ENCODE results near the gene ACKR4.

ACKR4 gene

GRCh38 chr3:132587401-132587800 is 9.7 kb upstream of the ACKR4 start:
- intact Hi-C loops (cut with DNase I; ENCODE audit: low total_unique reads), result no loop called here
- Histone ChIP-seq H3K27me3 (no peaks in the 10 kb centered on the region), H3K27ac (no peak overlapping the region), H3K36me3 (peaks cover 4 to 7% (median 6%) of the 10 kb centered on the region in 3 donors), H3K4me1 (no peaks in the 10 kb centered on the region), H3K9me3 (no peaks in the 10 kb centered on the region), H3K4me3 (no peak overlapping the region)
- no peak for TF ChIP-seq CTCF (IDR thresholded peaks at IDR 0.05)
- DNase-seq, result no peak

- DNase-seq, result no peak
- no peak for TF ChIP-seq CTCF (IDR thresholded peaks at IDR 0.05)
- intact Hi-C loops (cut with DNase I; ENCODE audit: low total_unique reads), result no loop called here
- peaks cover 4 to 7% (median 6%) of the 10 kb centered on the region in 3 donors for H3K36me3 ChIP-seq
- no peak overlapping the region for H3K4me3 ChIP-seq
- no peak overlapping the region for H3K27ac ChIP-seq
- no peaks in the 10 kb centered on the region for H3K9me3 ChIP-seq
- peaks cover 0 to 12% (median 0%) of the 10 kb centered on the region in 4 donors for H3K4me1 ChIP-seq
- H3K27me3 ChIP-seq, result no peaks in the 10 kb centered on the region
Measured at GRCh38 chr3:132592216-132592615, 4.9 kb upstream of the ACKR4 start.

GRCh38 chr3:132593241-132593946 is 3.7 kb upstream of the ACKR4 start:
- intact Hi-C loops (cut with DNase I; ENCODE audit: low total_unique reads), result no loop called here
- peaks cover 4 to 7% (median 7%) of the 10 kb centered on the region in 3 donors for H3K36me3 ChIP-seq
- H3K4me3 ChIP-seq, result no peak overlapping the region
- DNase-seq, result no peak
- H3K27ac ChIP-seq, result peak overlapping the region; percentile 8 to 11
- H3K27me3 ChIP-seq, result no peaks in the 10 kb centered on the region
- TF ChIP-seq CTCF (IDR thresholded peaks at IDR 0.05), result no peak
- peaks cover 0 to 12% (median 0%) of the 10 kb centered on the region in 4 donors for H3K4me1 ChIP-seq
- no peaks in the 10 kb centered on the region for H3K9me3 ChIP-seq

GRCh38 chr3:132593947-132594323 is 3.1 kb upstream of the ACKR4 start:
- no peak for DNase-seq
- H3K4me1 ChIP-seq, result peaks cover 0 to 12% (median 0%) of the 10 kb centered on the region in 4 donors
- H3K27ac ChIP-seq, result peak overlapping the region in 1 of 2 donors; percentile 11
- H3K36me3 ChIP-seq, result peaks cover 4 to 12% (median 9%) of the 10 kb centered on the region in 3 donors
- intact Hi-C loops (cut with DNase I; ENCODE audit: low total_unique reads), result no loop called here
- no peak overlapping the region for H3K4me3 ChIP-seq
- H3K9me3 ChIP-seq, result no peaks in the 10 kb centered on the region
- H3K27me3 ChIP-seq, result no peaks in the 10 kb centered on the region
- no peak for TF ChIP-seq CTCF (IDR thresholded peaks at IDR 0.05)

GRCh38 chr3:132594498-132594897 is 2.6 kb upstream of the ACKR4 start:
- H3K4me1 ChIP-seq, result peaks cover 0 to 12% (median 0%) of the 10 kb centered on the region in 4 donors
- H3K27me3 ChIP-seq, result no peaks in the 10 kb centered on the region
- H3K36me3 ChIP-seq, result peaks cover 4 to 13% (median 12%) of the 10 kb centered on the region in 3 donors
- H3K4me3 ChIP-seq, result no peak overlapping the region
- H3K27ac ChIP-seq, result no peak overlapping the region
- no peak for DNase-seq
- intact Hi-C loops (cut with DNase I; ENCODE audit: low total_unique reads), result no loop called here
- no peak for TF ChIP-seq CTCF (IDR thresholded peaks at IDR 0.05)
- no peaks in the 10 kb centered on the region for H3K9me3 ChIP-seq
